Karpas-422 (cell line): ENCODE measurements around the gene KLHL8. TPM values are rescaled to one million over a fixed set of nuclear protein-coding genes. Genes with fewer than 3 reads are reported as not detected.

Experiments
- DNase-seq: peaks from one replicate; pipeline ENCODE4 v3.0.0-alpha.2; 2015
- H2AFZ ChIP-seq: fragments of 200-600 bp; sonication (generic); 2 replicates; pipeline ENCODE4 v1.6.1; 2014; ENCODE audit warnings: antibody characterized with exemption, low read length, mixed read lengths
- H3K27ac ChIP-seq: fragments of 200-600 bp; sonication (generic); 2 replicates; pipeline ENCODE4 v1.5.1; 2014; ENCODE audit warnings: mild to moderate bottlenecking, low read length, moderate library complexity
- H3K27me3 ChIP-seq: fragments of 200-600 bp; sonication (generic); 2 replicates; pipeline ENCODE4 v1.6.1; 2014; ENCODE audit warnings: low read length, mixed read lengths
- H3K36me3 ChIP-seq: fragments of 200-600 bp; sonication (generic); 2 replicates; pipeline ENCODE4 v1.6.1; 2014; ENCODE audit warnings: low read length, mixed read lengths; ENCODE audit not compliant: insufficient read depth
- H3K4me1 ChIP-seq: fragments of 200-600 bp; sonication (generic); 2 replicates; pipeline ENCODE4 v1.6.1; 2014; ENCODE audit warnings: mild to moderate bottlenecking, low read length, mixed read lengths
- H3K4me2 ChIP-seq: fragments of 200-600 bp; sonication (generic); 2 replicates; pipeline ENCODE4 v1.6.1; 2014; ENCODE audit warnings: low read length, low read depth, mild to moderate bottlenecking; ENCODE audit not compliant: poor library complexity, severe bottlenecking
- H3K4me3 ChIP-seq: fragments of 200-600 bp; sonication (generic); 2 replicates; pipeline ENCODE4 v1.5.1; 2014; ENCODE audit warnings: mild to moderate bottlenecking, antibody characterized with exemption, low read length, mixed read lengths
- H3K79me2 ChIP-seq: fragments of 200-600 bp; sonication (generic); 2 replicates; pipeline ENCODE4 v1.6.1; 2014; ENCODE audit warnings: mild to moderate bottlenecking, low read length, mixed read lengths
- H3K9ac ChIP-seq: fragments of 200-600 bp; sonication (generic); 2 replicates; pipeline ENCODE4 v1.6.0; 2014; ENCODE audit warnings: low read length
- H3K9me2 ChIP-seq: fragments of 200-600 bp; sonication (generic), shearing (Covaris generic); replicated peaks from 2 replicates; pipeline ENCODE4 v1.6.0; 2014; ENCODE audit warnings: mild to moderate bottlenecking, low read length, moderate library complexity; ENCODE audit not compliant: insufficient read depth
- H3K9me3 ChIP-seq: fragments of 300-700, 200-600 bp; sonication (generic); 2 replicates; pipeline ENCODE4 v1.6.1; 2014; ENCODE audit warnings: low read length, mixed read lengths
- H4K20me1 ChIP-seq: fragments of 200-600 bp; sonication (generic); 2 replicates; pipeline ENCODE4 v1.6.1; 2014; ENCODE audit warnings: mild to moderate bottlenecking, antibody characterized with exemption, low read length, low read depth; ENCODE audit not compliant: insufficient read depth
- total RNA-seq: library from RNA; depleted of rRNA; stranded (reverse); fragments of >200 nt; shearing (Covaris generic); gene quantifications from 2 replicates; pipeline ENCODE4 v1.2.3, GENCODE V29; 2014; ENCODE audit warnings: low replicate concordance

KLHL8 gene
- total RNA-seq, 1 experiment from 2014 or later, result 26.4 TPM

DNA sequence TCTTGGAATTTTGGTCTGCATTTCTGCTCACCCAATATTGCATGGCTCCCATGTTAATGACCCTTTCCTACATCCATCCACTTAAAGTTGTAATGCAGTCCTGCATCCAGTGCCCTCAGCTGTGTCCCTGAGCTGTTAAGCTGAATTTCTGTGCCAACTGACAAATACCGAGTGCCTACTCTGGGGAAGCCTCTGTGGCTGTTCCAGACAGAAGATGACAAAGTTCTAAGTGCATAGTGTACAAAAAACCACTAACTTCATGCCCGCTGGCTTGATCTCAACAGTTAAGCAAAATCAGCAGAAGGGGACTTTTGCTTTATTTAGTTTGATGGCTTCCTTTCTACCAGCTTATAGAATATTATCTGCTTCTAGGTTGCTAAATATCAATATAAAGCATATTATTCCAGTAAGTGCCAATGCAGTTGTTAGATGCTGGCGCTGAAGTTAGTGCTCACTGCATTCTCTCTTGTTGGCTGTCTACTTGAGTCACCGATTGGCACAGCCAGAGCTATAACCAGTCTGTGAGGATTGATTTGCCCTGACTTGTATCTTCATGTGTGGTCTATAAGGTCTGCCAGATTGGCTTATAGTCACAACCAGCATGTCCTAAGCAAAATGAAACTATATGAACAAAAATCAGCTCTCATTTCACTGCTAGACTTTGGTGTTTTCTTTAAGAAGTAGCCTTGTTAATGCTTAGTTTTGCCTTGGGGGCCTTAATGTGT lies 98.9 kb downstream of the KLHL8 start:
- Histone ChIP-seq H3K36me3 (no peaks in the 10 kb centered on the region), H3K9ac (no peak overlapping the region)

DNA sequence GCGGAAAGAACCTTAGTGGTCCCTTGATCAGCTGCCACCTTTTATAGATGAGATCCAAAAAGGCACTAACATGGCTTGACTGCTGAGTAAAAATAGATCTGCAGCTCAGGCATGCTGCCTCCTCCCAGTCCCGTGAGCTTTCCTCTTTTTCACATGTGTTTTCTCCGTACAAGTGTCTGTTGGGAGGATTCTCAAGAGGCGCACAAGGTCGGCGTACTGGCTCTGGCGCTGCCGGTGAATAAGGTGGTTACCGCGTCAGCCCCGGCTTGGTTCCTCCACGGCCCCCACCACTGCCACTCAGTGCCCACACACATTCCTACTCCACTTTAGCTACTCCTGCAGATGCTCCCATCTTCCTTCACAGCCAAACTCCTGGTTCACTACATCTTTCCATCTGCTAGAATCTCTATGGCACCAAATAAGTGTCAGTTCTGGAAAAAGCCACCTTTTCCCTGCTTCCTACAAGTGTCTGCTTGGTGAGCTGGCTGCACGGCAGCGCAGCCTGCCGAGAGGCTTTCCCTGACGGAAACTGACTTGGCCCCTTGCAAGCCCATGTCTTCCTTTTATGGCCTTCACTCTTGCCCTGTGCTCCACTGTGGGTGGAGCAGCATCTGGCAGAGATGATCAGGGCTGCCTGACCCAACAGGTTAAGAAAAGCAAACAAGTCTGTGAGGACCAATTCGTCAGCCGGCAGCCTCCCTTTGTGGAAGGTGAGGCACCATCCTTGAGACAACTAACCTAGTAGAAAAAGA lies 99.8 kb downstream of the KLHL8 start:
- H3K36me3 ChIP-seq, result no peaks in the 10 kb centered on the region
- H3K27me3 ChIP-seq, result no peaks in the 10 kb centered on the region
- H3K9me2 ChIP-seq, result no peaks in the 10 kb centered on the region
- no peak overlapping the region for H3K4me3 ChIP-seq
- no peak overlapping the region for H3K4me2 ChIP-seq
- H3K9me3 ChIP-seq, result no peaks in the 10 kb centered on the region
- no peak for DNase-seq
- H3K9ac ChIP-seq, result no peak overlapping the region
- no peaks in the 10 kb centered on the region for H3K79me2 ChIP-seq
- H2AFZ ChIP-seq, result no peak overlapping the region
- no peak overlapping the region for H3K27ac ChIP-seq
- H3K4me1 ChIP-seq, result no peaks in the 10 kb centered on the region
- no peaks in the 10 kb centered on the region for H4K20me1 ChIP-seq

More for the DNA sequence above, 98.9 kb downstream of the KLHL8 start:
- Histone ChIP-seq H3K4me1 (no peaks in the 10 kb centered on the region), H2AFZ (no peak overlapping the region), H3K27ac (no peak overlapping the region), H3K27me3 (no peaks in the 10 kb centered on the region), H3K79me2 (no peaks in the 10 kb centered on the region), H3K9me2 (no peaks in the 10 kb centered on the region), H4K20me1 (no peaks in the 10 kb centered on the region), H3K9me3 (no peaks in the 10 kb centered on the region), H3K4me3 (no peak overlapping the region), H3K4me2 (no peak overlapping the region)
- no peak for DNase-seq

DNA sequence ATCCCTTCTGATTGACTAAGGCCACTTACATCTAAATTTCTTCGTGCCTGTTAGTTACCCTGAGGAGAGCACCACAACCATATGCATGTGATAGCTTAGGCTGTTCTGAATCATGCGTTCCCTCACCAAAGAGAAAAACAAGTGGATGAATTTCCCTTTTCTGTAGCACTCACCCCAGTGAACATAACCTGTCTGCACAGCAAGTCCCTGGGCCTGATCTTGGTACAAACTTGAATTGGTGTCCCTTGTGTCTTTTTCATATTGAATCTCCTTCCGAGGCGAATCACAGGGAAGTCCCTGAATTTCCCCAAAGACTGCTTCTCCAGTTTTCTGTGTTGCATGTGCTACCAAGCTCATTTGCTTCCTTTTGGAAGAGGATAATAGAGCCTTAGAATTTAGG lies 100.4 kb downstream of the KLHL8 start:
- H3K27ac ChIP-seq, result no peak overlapping the region
- no peaks in the 10 kb centered on the region for H4K20me1 ChIP-seq
- no peaks in the 10 kb centered on the region for H3K9me3 ChIP-seq
- H3K4me2 ChIP-seq, result no peak overlapping the region
- H3K9me2 ChIP-seq, result no peaks in the 10 kb centered on the region
- no peak for DNase-seq
- H3K36me3 ChIP-seq, result no peaks in the 10 kb centered on the region
- no peaks in the 10 kb centered on the region for H3K79me2 ChIP-seq
- no peak overlapping the region for H3K4me3 ChIP-seq
- H3K27me3 ChIP-seq, result no peaks in the 10 kb centered on the region
- H3K4me1 ChIP-seq, result no peaks in the 10 kb centered on the region
- no peak overlapping the region for H3K9ac ChIP-seq
- no peak overlapping the region for H2AFZ ChIP-seq

DNA sequence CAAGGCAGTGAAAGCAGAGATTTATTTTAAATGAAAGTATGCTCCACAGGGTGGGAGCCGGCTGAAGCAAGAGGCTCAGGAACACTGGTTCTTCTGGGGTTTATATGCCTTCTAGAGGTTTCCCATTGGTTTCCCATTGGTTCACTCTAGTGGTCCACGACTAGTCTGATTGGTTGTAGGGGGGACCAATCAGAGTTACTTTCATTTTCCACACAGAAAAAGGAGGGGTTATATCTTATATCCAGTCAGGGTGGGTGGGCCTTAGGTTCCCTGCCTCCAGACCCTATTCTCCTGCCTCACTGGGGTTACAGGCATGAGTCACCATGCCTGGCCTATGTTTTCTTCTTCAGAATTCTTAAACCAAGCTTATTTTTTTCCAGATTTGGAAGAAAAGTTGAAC lies 101.6 kb downstream of the KLHL8 start:
- H4K20me1 ChIP-seq, result no peaks in the 10 kb centered on the region
- H3K27ac ChIP-seq, result no peak overlapping the region
- peak; percentile 56 for DNase-seq
- no peaks in the 10 kb centered on the region for H3K79me2 ChIP-seq
- no peaks in the 10 kb centered on the region for H3K9me2 ChIP-seq
- H3K4me1 ChIP-seq, result no peaks in the 10 kb centered on the region
- no peak overlapping the region for H3K9ac ChIP-seq
- no peaks in the 10 kb centered on the region for H3K27me3 ChIP-seq
- no peaks in the 10 kb centered on the region for H3K9me3 ChIP-seq
- no peaks in the 10 kb centered on the region for H3K36me3 ChIP-seq
- no peak overlapping the region for H3K4me3 ChIP-seq
- H3K4me2 ChIP-seq, result no peak overlapping the region
- H2AFZ ChIP-seq, result no peak overlapping the region

DNA sequence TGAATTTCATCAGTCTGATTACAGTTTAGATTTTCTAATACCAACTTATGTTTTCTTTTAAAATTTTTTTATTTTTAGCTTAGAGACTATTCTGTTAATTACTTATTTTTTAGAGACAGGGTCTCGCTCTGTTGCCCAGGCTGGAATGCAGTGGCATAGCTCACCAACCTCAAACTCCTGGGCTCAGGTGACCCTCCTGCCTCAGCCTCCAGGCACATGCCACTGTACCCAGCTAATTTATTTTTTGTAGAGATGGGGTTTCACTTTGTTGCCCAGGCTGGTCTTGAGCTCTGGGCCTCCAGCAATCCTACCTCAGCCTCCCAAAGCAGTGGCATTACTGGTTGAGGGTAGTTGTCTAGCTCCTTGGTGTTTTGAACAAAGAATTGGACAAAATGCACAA lies 102.0 kb downstream of the KLHL8 start:
- no peaks in the 10 kb centered on the region for H3K9me3 ChIP-seq
- no peak overlapping the region for H3K9ac ChIP-seq
- no peaks in the 10 kb centered on the region for H3K36me3 ChIP-seq
- DNase-seq, result no peak
- no peaks in the 10 kb centered on the region for H3K79me2 ChIP-seq
- no peak overlapping the region for H3K4me3 ChIP-seq
- no peak overlapping the region for H3K4me2 ChIP-seq
- H3K27me3 ChIP-seq, result no peaks in the 10 kb centered on the region
- no peak overlapping the region for H2AFZ ChIP-seq
- no peaks in the 10 kb centered on the region for H4K20me1 ChIP-seq
- H3K4me1 ChIP-seq, result no peaks in the 10 kb centered on the region
- H3K27ac ChIP-seq, result no peak overlapping the region
- H3K9me2 ChIP-seq, result no peaks in the 10 kb centered on the region

DNA sequence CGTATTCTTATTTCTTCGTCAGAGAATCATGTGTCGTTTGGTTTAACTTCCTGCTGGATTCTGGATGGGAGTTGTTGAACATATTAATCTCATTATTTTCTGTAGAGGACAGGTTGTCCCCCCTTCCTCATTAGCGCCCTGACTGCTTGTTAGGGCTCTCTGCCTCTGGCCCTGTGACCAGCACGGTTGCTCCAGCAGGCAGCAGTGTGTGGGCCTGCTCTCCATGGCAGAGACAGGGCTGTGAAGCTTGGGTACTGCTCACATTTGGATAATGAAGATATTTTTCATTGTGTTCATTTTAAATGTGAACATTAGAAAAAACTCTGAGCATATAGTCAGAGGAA lies 102.7 kb downstream of the KLHL8 start:
- no peaks in the 10 kb centered on the region for H3K27me3 ChIP-seq
- no peaks in the 10 kb centered on the region for H3K9me3 ChIP-seq
- no peak overlapping the region for H3K4me3 ChIP-seq
- H3K4me1 ChIP-seq, result no peaks in the 10 kb centered on the region
- no peak for DNase-seq
- no peaks in the 10 kb centered on the region for H3K79me2 ChIP-seq
- no peak overlapping the region for H3K27ac ChIP-seq
- no peak overlapping the region for H3K9ac ChIP-seq
- H3K4me2 ChIP-seq, result no peak overlapping the region
- no peaks in the 10 kb centered on the region for H3K9me2 ChIP-seq
- no peaks in the 10 kb centered on the region for H4K20me1 ChIP-seq
- no peak overlapping the region for H2AFZ ChIP-seq
- no peaks in the 10 kb centered on the region for H3K36me3 ChIP-seq

DNA sequence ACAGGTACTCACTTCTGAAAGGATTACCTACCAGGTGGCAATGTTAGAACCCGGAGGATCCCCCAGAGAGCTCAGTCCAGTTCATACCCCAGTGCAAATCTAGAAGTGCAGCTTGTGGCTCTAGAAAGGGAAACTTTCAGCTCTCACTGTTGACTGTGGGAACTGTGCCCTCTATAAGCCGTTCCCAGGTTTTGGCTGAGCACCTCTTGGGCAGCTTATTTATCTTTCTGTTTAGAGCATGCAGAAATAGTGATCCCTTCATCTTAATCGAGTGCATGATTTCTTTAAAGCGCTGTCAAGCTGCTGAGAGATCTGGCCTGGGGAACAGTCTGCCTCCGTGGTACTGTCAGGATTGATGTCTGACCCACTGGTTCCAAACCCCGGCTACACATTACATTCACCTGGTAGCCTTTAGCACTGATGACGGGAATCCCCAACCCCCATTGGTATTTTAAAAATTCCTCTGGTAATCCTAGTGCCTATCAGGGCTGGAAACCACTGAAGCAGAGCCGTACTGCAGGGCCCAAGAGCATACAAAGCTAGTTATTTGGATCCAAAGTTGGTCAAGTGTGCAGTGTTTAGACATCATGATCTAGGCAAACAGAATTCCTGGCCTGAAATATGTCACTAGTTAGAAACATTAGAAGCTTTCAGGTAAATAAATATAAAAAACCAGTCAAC lies 103.2 kb downstream of the KLHL8 start:
- Histone ChIP-seq H3K4me3 (no peak overlapping the region), H3K79me2 (no peaks in the 10 kb centered on the region), H3K9me2 (no peaks in the 10 kb centered on the region), H2AFZ (no peak overlapping the region), H3K4me1 (no peaks in the 10 kb centered on the region), H3K9ac (no peak overlapping the region), H3K36me3 (no peaks in the 10 kb centered on the region), H4K20me1 (no peaks in the 10 kb centered on the region), H3K4me2 (no peak overlapping the region), H3K27ac (no peak overlapping the region), H3K9me3 (no peaks in the 10 kb centered on the region), H3K27me3 (no peaks in the 10 kb centered on the region)
- DNase-seq, result no peak

DNA sequence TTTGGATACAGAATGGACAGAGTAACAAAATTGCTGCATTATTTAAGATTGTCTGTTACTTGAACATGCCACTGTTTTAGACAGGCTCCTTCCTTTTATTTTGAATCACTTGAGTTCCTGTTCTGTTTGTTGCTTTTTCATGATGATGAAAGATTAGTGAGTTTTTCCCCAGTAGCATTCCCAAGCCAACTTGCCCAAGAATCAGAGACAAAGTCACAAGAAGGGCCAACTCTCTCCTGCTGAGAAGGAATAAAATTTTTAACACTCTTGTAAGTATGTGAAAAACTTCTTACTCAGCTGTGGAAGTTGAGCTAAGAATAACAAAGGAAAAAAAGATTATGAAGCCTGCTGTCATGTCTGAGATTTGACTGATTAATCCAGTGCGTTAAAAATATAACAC lies 104.2 kb downstream of the KLHL8 start:
- no peaks in the 10 kb centered on the region for H3K9me2 ChIP-seq
- no peak overlapping the region for H3K9ac ChIP-seq
- no peaks in the 10 kb centered on the region for H3K36me3 ChIP-seq
- no peak overlapping the region for H2AFZ ChIP-seq
- no peaks in the 10 kb centered on the region for H4K20me1 ChIP-seq
- H3K27ac ChIP-seq, result no peak overlapping the region
- H3K4me2 ChIP-seq, result no peak overlapping the region
- H3K9me3 ChIP-seq, result no peaks in the 10 kb centered on the region
- DNase-seq, result no peak
- H3K27me3 ChIP-seq, result no peaks in the 10 kb centered on the region
- H3K4me1 ChIP-seq, result no peaks in the 10 kb centered on the region
- no peaks in the 10 kb centered on the region for H3K79me2 ChIP-seq
- H3K4me3 ChIP-seq, result no peak overlapping the region
